Progenitor cell of endocrine pancreas (in vitro differentiated cells): ENCODE results near the gene SLC9B1. TPM values are rescaled to one million over a fixed set of nuclear protein-coding genes. Genes with fewer than 3 reads are reported as not detected.

Source experiments
- DNase-seq: peaks from one replicate; pipeline ENCODE4 v3.0.0; 2021; ENCODE audit warnings: low spot score; ENCODE audit not compliant: unreplicated experiment
- H3K27ac Mint-ChIP-seq: 2 replicates; pipeline ENCODE4 v1.8.0; 2021; ENCODE audit warnings: mild to moderate bottlenecking, moderate library complexity, mixed read lengths
- H3K27me3 Mint-ChIP-seq: 2 replicates; pipeline ENCODE4 v1.8.0; 2021; ENCODE audit warnings: mixed read lengths
- H3K36me3 Mint-ChIP-seq: 2 replicates; pipeline ENCODE4 v1.8.0; 2022; ENCODE audit warnings: mixed read lengths; ENCODE audit not compliant: insufficient read depth
- H3K4me1 Mint-ChIP-seq: 2 replicates; pipeline ENCODE4 v1.8.0; 2021; ENCODE audit warnings: low read depth, mixed read lengths
- H3K4me3 Mint-ChIP-seq: 2 replicates; pipeline ENCODE4 v1.8.0; 2021; ENCODE audit warnings: low read depth, mild to moderate bottlenecking, moderate library complexity, mixed read lengths
- H3K9me3 Mint-ChIP-seq: 2 replicates; pipeline ENCODE4 v1.8.0; 2021; ENCODE audit warnings: low read depth, mixed read lengths
- CTCF ChIP-seq: fragments of 200-600 bp; sonication (generic); IDR thresholded peaks from one replicate; pipeline ENCODE4 v1.5.0; 2021; ENCODE audit warnings: antibody characterized with exemption, mild to moderate bottlenecking; ENCODE audit not compliant: unreplicated experiment
- total RNA-seq: library from RNA; stranded (reverse); gene quantifications from 2 replicates; pipeline ENCODE4 v1.2.1, GENCODE V29; 2021

Gene SLC9B1
- total RNA-seq, 1 donor from 2014 or later: 0.79 TPM

GRCh38 chr4:103032574-103032973 lies 13.1 kb upstream of the SLC9B1 start:
- Mint-ChIP-seq H3K27ac (no peak overlapping the region), H3K36me3 (no peaks in the 10 kb centered on the region), H3K27me3 (no peaks in the 10 kb centered on the region), H3K9me3 (no peaks in the 10 kb centered on the region), H3K4me1 (no peaks in the 10 kb centered on the region), H3K4me3 (no peak overlapping the region)
- no peak for DNase-seq
- peak; percentile 66 for TF ChIP-seq CTCF

- TF ChIP-seq CTCF: no peak
- Mint-ChIP-seq H3K4me1 (no peaks in the 10 kb centered on the region), H3K4me3 (no peak overlapping the region), H3K36me3 (no peaks in the 10 kb centered on the region), H3K9me3 (no peaks in the 10 kb centered on the region), H3K27ac (no peak overlapping the region), H3K27me3 (no peaks in the 10 kb centered on the region)
- DNase-seq: no peak
Observed at GRCh38 chr4:103030791-103031190, 11.3 kb upstream of the SLC9B1 start.

- Mint-ChIP-seq H3K9me3 (no peaks in the 10 kb centered on the region), H3K4me3 (no peak overlapping the region), H3K27me3 (no peaks in the 10 kb centered on the region), H3K27ac (no peak overlapping the region), H3K36me3 (no peaks in the 10 kb centered on the region), H3K4me1 (no peaks in the 10 kb centered on the region)
- DNase-seq: no peak
- no peak for TF ChIP-seq CTCF
Observed at GRCh38 chr4:103029300-103029699, 9.8 kb upstream of the SLC9B1 start.

- Mint-ChIP-seq H3K27me3 (no peaks in the 10 kb centered on the region), H3K27ac (no peak overlapping the region), H3K36me3 (no peaks in the 10 kb centered on the region), H3K9me3 (no peaks in the 10 kb centered on the region), H3K4me1 (no peaks in the 10 kb centered on the region), H3K4me3 (no peak overlapping the region)
- DNase-seq: no peak
- TF ChIP-seq CTCF: no peak
Observed at GRCh38 chr4:103026868-103027267, 7.4 kb upstream of the SLC9B1 start.

GRCh38 chr4:103024996-103025395 lies 5.5 kb upstream of the SLC9B1 start:
- H3K4me3 Mint-ChIP-seq: no peak overlapping the region
- H3K4me1 Mint-ChIP-seq: peaks cover 4% of the 10 kb centered on the region
- H3K27ac Mint-ChIP-seq: no peak overlapping the region
- no peak for DNase-seq
- no peaks in the 10 kb centered on the region for H3K9me3 Mint-ChIP-seq
- TF ChIP-seq CTCF: no peak
- H3K36me3 Mint-ChIP-seq: no peaks in the 10 kb centered on the region
- no peaks in the 10 kb centered on the region for H3K27me3 Mint-ChIP-seq
